Osteocyte (in vitro differentiated cells): ENCODE measurements around the gene EPN3. TPM values are rescaled to one million over a fixed set of nuclear protein-coding genes. Genes with fewer than 3 reads are reported as not detected.

Source experiments
- DNase-seq: peaks from one replicate; pipeline ENCODE4 v3.0.0; 2021; ENCODE audit warnings: mixed read lengths; ENCODE audit not compliant: unreplicated experiment; ENCODE audit errors: extremely low spot score
- H3K27ac Mint-ChIP-seq: one replicate; pipeline ENCODE4 v1.8.0; 2021; ENCODE audit warnings: mild to moderate bottlenecking, mixed read lengths; ENCODE audit not compliant: unreplicated experiment
- H3K27me3 Mint-ChIP-seq: one replicate; pipeline ENCODE4 v1.8.0; 2021; ENCODE audit warnings: mixed read lengths; ENCODE audit not compliant: unreplicated experiment
- H3K36me3 Mint-ChIP-seq: one replicate; pipeline ENCODE4 v1.8.0; 2021; ENCODE audit warnings: mixed read lengths; ENCODE audit not compliant: unreplicated experiment
- H3K4me1 Mint-ChIP-seq: one replicate; pipeline ENCODE4 v1.8.0; 2021; ENCODE audit warnings: mixed read lengths; ENCODE audit not compliant: unreplicated experiment
- H3K4me3 Mint-ChIP-seq: one replicate; pipeline ENCODE4 v1.8.0; 2021; ENCODE audit warnings: mild to moderate bottlenecking, moderate library complexity, mixed read lengths; ENCODE audit not compliant: unreplicated experiment
- H3K9me3 Mint-ChIP-seq: one replicate; pipeline ENCODE4 v1.8.0; 2021; ENCODE audit warnings: mixed read lengths; ENCODE audit not compliant: unreplicated experiment
- CTCF ChIP-seq: fragments of 200-600 bp; sonication (generic); IDR thresholded peaks from 2 replicates; pipeline ENCODE4 v1.5.0; 2021; ENCODE audit warnings: antibody characterized with exemption, mild to moderate bottlenecking, moderate library complexity
- total RNA-seq: library from RNA; stranded (reverse); gene quantifications from 2 replicates; pipeline ENCODE4 v1.2.1, GENCODE V29; 2021

Gene EPN3
- total RNA-seq, 1 donor from 2014 or later = not detected

GRCh38 chr17:50537721-50538548 lies 5.4 kb downstream of the EPN3 start:
- Mint-ChIP-seq H3K27me3 (peaks cover 10% of the 10 kb centered on the region), H3K9me3 (no peaks in the 10 kb centered on the region), H3K4me3 (no peak overlapping the region), H3K36me3 (no peaks in the 10 kb centered on the region), H3K4me1 (peaks cover 22% of the 10 kb centered on the region), H3K27ac (no peak overlapping the region)
- no peak for TF ChIP-seq CTCF
- no peak for DNase-seq

- no peak overlapping the region for H3K4me3 Mint-ChIP-seq
- peaks cover 15% of the 10 kb centered on the region for H3K4me1 Mint-ChIP-seq
- no peak overlapping the region for H3K27ac Mint-ChIP-seq
- H3K9me3 Mint-ChIP-seq = no peaks in the 10 kb centered on the region
- peaks cover 1% of the 10 kb centered on the region for H3K27me3 Mint-ChIP-seq
- no peak for TF ChIP-seq CTCF
- H3K36me3 Mint-ChIP-seq = no peaks in the 10 kb centered on the region
- no peak for DNase-seq
Measured at GRCh38 chr17:50538549-50539410, 6.2 kb downstream of the EPN3 start.

GRCh38 chr17:50539762-50540559 lies 7.4 kb downstream of the EPN3 start:
- Mint-ChIP-seq H3K27ac (no peak overlapping the region), H3K36me3 (no peaks in the 10 kb centered on the region), H3K9me3 (no peaks in the 10 kb centered on the region), H3K4me3 (no peak overlapping the region), H3K27me3 (no peaks in the 10 kb centered on the region), H3K4me1 (peaks cover 12% of the 10 kb centered on the region)
- TF ChIP-seq CTCF = no peak
- DNase-seq = no peak

GRCh38 chr17:50540560-50541401 lies 8.2 kb downstream of the EPN3 start:
- H3K27me3 Mint-ChIP-seq = no peaks in the 10 kb centered on the region
- no peaks in the 10 kb centered on the region for H3K36me3 Mint-ChIP-seq
- TF ChIP-seq CTCF = no peak
- no peak overlapping the region for H3K4me3 Mint-ChIP-seq
- H3K9me3 Mint-ChIP-seq = no peaks in the 10 kb centered on the region
- no peak overlapping the region for H3K27ac Mint-ChIP-seq
- H3K4me1 Mint-ChIP-seq = peaks cover 12% of the 10 kb centered on the region
- DNase-seq = no peak
